HepG2 (cell line): ENCODE results near the gene GLCE. TPM values are rescaled to one million over a fixed set of nuclear protein-coding genes. Genes with fewer than 3 reads are reported as not detected.

Experiments
- ATAC-seq: fragments of 200-7000 bp; cut with Tn5 transposase; 3 replicates; pipeline ENCODE4 v1.9.1; 2020; ENCODE audit warnings: mild to moderate bottlenecking, moderate library complexity
- BruUV-seq: library from RNA; stranded (reverse); fragments of 400-500 nt; replicated peaks from 2 replicates; lab custom pipeline; 2021; lab: Mats Ljungman, UMichigan
- CTCF ChIA-PET: fragments of 300-600 bp; formaldehyde crosslinking; extraction: SDS; loops from one replicate; lab custom pipeline; 2021; ENCODE audit warnings: low total read pairs, inconsistent platforms, low intra/inter-chr PET ratio; lab: Yijun Ruan, JAX
- POLR2A ChIA-PET: fragments of 350-600 bp; sonication (Branson Sonifier 250); formaldehyde crosslinking; loops from one replicate; lab custom pipeline; 2020; ENCODE audit warnings: antibody characterized with exemption, inconsistent platforms; lab: Yijun Ruan, JAX
- DNase-seq: peaks from one replicate; pipeline ENCODE4 v3.0.0-alpha.2; 2015; ENCODE audit warnings: low spot score
- FAIRE-seq: peaks from 3 replicates; lab custom pipeline; 2011; peaks lifted over from hg19 to GRCh38; lab: Jason Lieb, UNC
- H2AFZ ChIP-seq: one replicate; pipeline ENCODE4 v1.6.1; 2011; ENCODE audit warnings: low read length, inconsistent platforms
- H3K27ac ChIP-seq: fragments of 300-600 bp; 3 replicates; pipeline ENCODE4 v1.8.0; 2011; ENCODE audit warnings: mixed run types, mild to moderate bottlenecking, mixed read lengths, low read length, inconsistent platforms; ENCODE audit not compliant: insufficient read depth; ENCODE audit errors: extremely low read length
- H3K27me3 ChIP-seq, 2 experiments: fragments of 200-600 bp in 1 of 2; 2 replicates in 1 of 2; 3 replicates in 1 of 2; pipeline versions ENCODE4 v1.6.0 to v1.8.0; 2011; ENCODE audit warnings: low read length in 2 of 2, mild to moderate bottlenecking in 2 of 2, moderate library complexity in 2 of 2, inconsistent platforms in 1 of 2; ENCODE audit not compliant: insufficient read depth in 2 of 2, control insufficient read depth in 1 of 2
- H3K36me3 ChIP-seq, 2 experiments: fragments of 200-600 bp in 1 of 2; replicated peaks in 1 of 2; 2 replicates in 1 of 2; 3 replicates in 1 of 2; pipeline versions ENCODE4 v1.5.1 to v1.8.0; 2011; ENCODE audit warnings: low read length in 2 of 2, inconsistent platforms in 1 of 2; ENCODE audit not compliant: insufficient read depth in 2 of 2, control insufficient read depth in 1 of 2
- H3K4me1 ChIP-seq: 2 replicates; pipeline ENCODE4 v1.5.1; 2012; ENCODE audit warnings: low read length, inconsistent platforms; ENCODE audit not compliant: insufficient read depth
- H3K4me2 ChIP-seq: 2 replicates; pipeline ENCODE4 v1.6.0; 2011; ENCODE audit warnings: low read depth, low read length, inconsistent platforms
- H3K4me3 ChIP-seq, 3 experiments: fragments of 200-600 bp in 1 of 3; sonication (generic), shearing (Covaris generic) in 1 of 3; replicated peaks in 1 of 3; 2 replicates each; pipeline ENCODE4 v1.5.1; 2011 to 2016; ENCODE audit warnings: low read length in 3 of 3, inconsistent platforms in 2 of 3, low read depth in 2 of 3, mild to moderate bottlenecking in 2 of 3, control low read depth in 1 of 3, mixed read lengths in 1 of 3; ENCODE audit not compliant: insufficient read depth in 1 of 3
- H3K79me2 ChIP-seq: one replicate; pipeline ENCODE4 v1.6.1; 2011; ENCODE audit warnings: low read length, inconsistent platforms; ENCODE audit not compliant: insufficient read depth
- H3K9ac ChIP-seq: 2 replicates; pipeline ENCODE4 v1.6.0; 2011; ENCODE audit warnings: mild to moderate bottlenecking, low read depth, low read length, inconsistent platforms; ENCODE audit not compliant: insufficient read depth
- H3K9me3 ChIP-seq: 2 replicates; pipeline ENCODE4 v1.5.1; 2012; ENCODE audit warnings: mild to moderate bottlenecking, low read length
- H4K20me1 ChIP-seq: 2 replicates; pipeline ENCODE4 v1.6.0; 2011; ENCODE audit warnings: inconsistent platforms, mild to moderate bottlenecking, low read length, moderate library complexity; ENCODE audit not compliant: insufficient read depth
- AHR ChIP-seq: IDR thresholded peaks from 2 replicates; pipeline ENCODE4 v1.6.1; 2018; ENCODE audit warnings: missing genetic modification reagents, missing compliant biosample characterization
- BCLAF1 ChIP-seq: fragments of 450-650 bp; IDR thresholded peaks from 2 replicates; pipeline ENCODE4 v1.6.1; 2017; ENCODE audit warnings: mild to moderate bottlenecking
- BORCS8-MEF2B ChIP-seq: sonication (generic); formaldehyde crosslinking; IDR thresholded peaks from 2 replicates; pipeline ENCODE4 v1.8.0; 2022; ENCODE audit warnings: mild to moderate bottlenecking, missing genetic modification reagents
- CAMTA2 ChIP-seq: sonication (generic); formaldehyde crosslinking; IDR thresholded peaks from 2 replicates; pipeline ENCODE4 v1.4.0; 2020; ENCODE audit warnings: mild to moderate bottlenecking, missing genetic modification reagents, borderline replicate concordance
- GPN1 ChIP-seq: sonication (generic); formaldehyde crosslinking; IDR thresholded peaks from 2 replicates; pipeline ENCODE4 v1.5.1; 2020; ENCODE audit warnings: missing genetic modification reagents, borderline replicate concordance
- GTF3A ChIP-seq: sonication (generic); formaldehyde crosslinking; conservative IDR thresholded peaks from 2 replicates; pipeline ENCODE4 v1.4.0; 2020; ENCODE audit warnings: mild to moderate bottlenecking, missing genetic modification reagents
- HNF1B ChIP-seq: sonication (generic); formaldehyde crosslinking; IDR thresholded peaks from 2 replicates; pipeline ENCODE4 v1.5.1; 2020; ENCODE audit warnings: mild to moderate bottlenecking, moderate library complexity, missing genetic modification reagents
- IRF2 ChIP-seq: IDR thresholded peaks from 2 replicates; pipeline ENCODE4 v1.6.1; 2018; ENCODE audit warnings: missing genetic modification reagents, missing compliant biosample characterization
- MXI1 ChIP-seq: IDR thresholded peaks from 3 replicates; pipeline ENCODE4 v1.6.1; 2012; ENCODE audit warnings: low read depth, low read length, inconsistent platforms, borderline replicate concordance
- NCOA1 ChIP-seq: sonication (generic); formaldehyde crosslinking; IDR thresholded peaks from 2 replicates; pipeline ENCODE4 v1.9.0; 2021; ENCODE audit warnings: missing genetic modification reagents
- NFRKB ChIP-seq: fragments of 450-650 bp; IDR thresholded peaks from 2 replicates; pipeline ENCODE4 v1.6.1; 2017
- PPARG ChIP-seq: conservative IDR thresholded peaks from 2 replicates; pipeline ENCODE4 v1.6.1; 2016; ENCODE audit warnings: missing biosample characterization, missing genetic modification reagents
- SMAD9 ChIP-seq: sonication (generic); formaldehyde crosslinking; IDR thresholded peaks from 2 replicates; pipeline ENCODE4 v1.5.1; 2020; ENCODE audit warnings: mild to moderate bottlenecking, missing genetic modification reagents
- SPEN ChIP-seq: sonication (generic); formaldehyde crosslinking; IDR thresholded peaks from 2 replicates; pipeline ENCODE4 v1.5.1; 2020; ENCODE audit warnings: low read depth, mild to moderate bottlenecking, missing genetic modification reagents
- TGIF2 ChIP-seq: IDR thresholded peaks from 2 replicates; pipeline ENCODE4 v1.6.1; 2016; ENCODE audit warnings: control low read depth, missing compliant biosample characterization
- TSC22D2 ChIP-seq: sonication (generic); formaldehyde crosslinking; IDR thresholded peaks from 2 replicates; pipeline ENCODE4 v1.5.1; 2020; ENCODE audit warnings: missing genetic modification reagents, mild to moderate bottlenecking, borderline replicate concordance
- ZBTB20 ChIP-seq: sonication (generic); formaldehyde crosslinking; IDR thresholded peaks from 2 replicates; pipeline ENCODE4 v1.8.1; 2023; ENCODE audit warnings: missing genetic modification reagents, low read depth, mild to moderate bottlenecking, borderline replicate concordance
- ZMYM3 ChIP-seq: sonication (generic); formaldehyde crosslinking; IDR thresholded peaks from 2 replicates; pipeline ENCODE4 v1.5.1; 2020; ENCODE audit warnings: mild to moderate bottlenecking, missing genetic modification reagents
- ZNF770 ChIP-seq: sonication (generic); formaldehyde crosslinking; IDR thresholded peaks from 2 replicates; pipeline ENCODE4 v1.5.0; 2020; ENCODE audit warnings: mild to moderate bottlenecking, missing genetic modification reagents
- ZNF784 ChIP-seq: sonication (generic); formaldehyde crosslinking; IDR thresholded peaks from 2 replicates; pipeline ENCODE4 v1.5.1; 2020; ENCODE audit warnings: missing genetic modification reagents, mild to moderate bottlenecking, borderline replicate concordance
- WGBS: methylation state at CpG from one replicate; pipeline ENCODE4 v1.1.6; 2017; ENCODE audit warnings: low lambda C conversion rate; 5-methylcytosine and 5-hydroxymethylcytosine counted together
- in situ Hi-C: cut with HindIII; loops from 2 replicates; pipeline ENCODE4 v1.10.0; 2017; ENCODE audit warnings: low pct_unique_long_range_greater_than_20kb; ENCODE audit not compliant: extremely low pct_ligation_motif_present
- intact Hi-C: fragments of 100-400 bp; cut with micrococcal nuclease; formaldehyde crosslinking; loops from one replicate; pipeline ENCODE4 v1.10.0; 2022; ENCODE audit not compliant: unreplicated experiment
- polyA plus RNA-seq, 8 experiments: library from polyadenylated mRNA; depleted of rRNA in 3 of 8; stranded (reverse) in 7 of 8; unstranded in 1 of 8; fragments of >200 nt; fragmentation: Illumina TruSeq in 4 of 8; extraction: Trizol in 4 of 8; gene quantifications; 2 replicates each; pipeline versions ENCODE4 v1.2.1 to v1.2.3, GENCODE V29; 2011 to 2016; ENCODE audit warnings: low read depth in 4 of 8, missing spikeins in 1 of 8, mixed read lengths in 1 of 8; ENCODE audit not compliant: insufficient read depth in 1 of 8
- total RNA-seq, 5 experiments: library from RNA; depleted of rRNA; stranded (reverse); fragments of >200 nt; fragmentation: Illumina TruSeq; extraction: Trizol; gene quantifications; 2 replicates each; pipeline ENCODE4 v1.2.3, GENCODE V29; 2016; ENCODE audit warnings: low read depth in 1 of 5

Gene GLCE
- total and polyA plus RNA-seq, 2 of the 13 experiments (the other 11 are each of a cell fraction or from before 2014, with no cell fraction given), result 12.9 to 23.4 TPM

- no peaks in the 10 kb centered on the region for H3K79me2 ChIP-seq
- no peaks in the 10 kb centered on the region for H3K4me1 ChIP-seq
- H3K9ac ChIP-seq, result no peak overlapping the region
- no peaks in the 10 kb centered on the region for H3K36me3 ChIP-seq
- no peak overlapping the region for H3K4me2 ChIP-seq
- in situ Hi-C loops (no loop called here), intact Hi-C loops (no loop called here)
- H3K27me3 ChIP-seq, result peaks cover 1 to 21% of the 10 kb centered on the region in 2 experiments; a peak in 4 of 5 replicates
- no peak overlapping the region for H3K27ac ChIP-seq
- ATAC-seq (no peak), DNase-seq (no peak), FAIRE-seq (no peak)
- no peaks in the 10 kb centered on the region for H3K9me3 ChIP-seq
- H4K20me1 ChIP-seq, result no peaks in the 10 kb centered on the region
- TF ChIP-seq ZMYM3 (CRISPR knock-in tag) (no peak), BORCS8-MEF2B (CRISPR knock-in tag) (no peak), MXI1 (no peak), CAMTA2 (CRISPR knock-in tag) (no peak), HNF1B (CRISPR knock-in tag) (no peak), TSC22D2 (CRISPR knock-in tag) (no peak), GPN1 (no peak), NCOA1 (CRISPR knock-in tag) (no peak), ZNF770 (CRISPR knock-in tag) (no peak), AHR (CRISPR knock-in tag) (no peak), SMAD9 (CRISPR knock-in tag) (no peak), PPARG (no peak), ZNF784 (CRISPR knock-in tag) (no peak), ZBTB20 (CRISPR knock-in tag) (no peak), BCLAF1 (no peak), SPEN (CRISPR knock-in tag) (no peak), IRF2 (CRISPR knock-in tag) (no peak), NFRKB (no peak), TGIF2 (no peak), GTF3A (no peak)
- H3K4me3 ChIP-seq, result no peak overlapping the region
- no TSS peak for BruUV-seq
- ChIA-PET CTCF (no interaction called here), POLR2A (no interaction called here)
- 16% methylated on average over 5 of the region's 5 CpGs for WGBS
- H2AFZ ChIP-seq, result no peak overlapping the region
Measured at GRCh38 chr15:69311319-69311721, 150.9 kb downstream of the GLCE start.
